Stimulated activated CD8-positive, alpha-beta memory T cell treated with anti-CD3 and anti-CD28 coated beads, Interleukin-15, amount 100 ng/mL, for 24 hours (primary cell): ENCODE data around the gene PDGFB.

ENCODE experiments used
- DNase-seq: peaks from one replicate; pipeline ENCODE4 v3.0.0-alpha.2; 2020; ENCODE audit warnings: low read depth

Gene PDGFB

DNA sequence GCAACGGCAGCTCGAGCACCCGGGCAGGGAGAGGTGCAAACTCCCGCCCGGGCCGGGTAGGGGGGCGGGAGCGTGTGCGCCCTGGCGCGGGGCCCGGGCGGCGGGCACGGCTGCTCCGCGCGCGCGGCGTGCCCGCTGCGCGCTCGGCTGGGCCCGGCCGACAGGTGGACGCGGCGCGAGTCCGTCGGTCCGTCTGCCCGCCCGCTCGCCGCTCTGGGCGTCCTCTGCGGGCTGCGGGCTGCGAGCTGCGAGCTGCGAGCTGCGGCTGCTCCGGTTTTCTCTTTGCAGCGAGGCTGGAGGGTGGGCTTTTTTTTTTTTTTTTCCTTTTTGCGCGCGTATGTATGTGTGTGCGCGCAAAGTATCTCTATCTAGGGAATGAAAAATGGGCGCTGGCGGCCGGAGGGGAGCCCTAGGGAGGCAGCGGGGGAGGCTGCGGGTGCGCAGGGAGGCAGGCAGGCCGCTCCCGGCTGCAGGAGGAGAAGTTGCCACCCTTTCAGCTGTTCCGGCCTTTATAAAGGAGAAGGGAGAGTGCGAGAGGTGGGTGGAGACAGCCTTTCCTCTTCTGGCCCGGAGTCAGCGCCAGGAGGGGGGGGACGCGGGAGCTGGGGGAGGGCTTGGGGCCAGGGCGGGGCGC lies at the start of gene PDGFB:
Gene PDGFB (minus strand): TSS at position 487 of the 634 bp plus-strand sequence. CDS start 1,019 bp downstream, outside the sequence.
- DNase-seq = no peak

DNA sequence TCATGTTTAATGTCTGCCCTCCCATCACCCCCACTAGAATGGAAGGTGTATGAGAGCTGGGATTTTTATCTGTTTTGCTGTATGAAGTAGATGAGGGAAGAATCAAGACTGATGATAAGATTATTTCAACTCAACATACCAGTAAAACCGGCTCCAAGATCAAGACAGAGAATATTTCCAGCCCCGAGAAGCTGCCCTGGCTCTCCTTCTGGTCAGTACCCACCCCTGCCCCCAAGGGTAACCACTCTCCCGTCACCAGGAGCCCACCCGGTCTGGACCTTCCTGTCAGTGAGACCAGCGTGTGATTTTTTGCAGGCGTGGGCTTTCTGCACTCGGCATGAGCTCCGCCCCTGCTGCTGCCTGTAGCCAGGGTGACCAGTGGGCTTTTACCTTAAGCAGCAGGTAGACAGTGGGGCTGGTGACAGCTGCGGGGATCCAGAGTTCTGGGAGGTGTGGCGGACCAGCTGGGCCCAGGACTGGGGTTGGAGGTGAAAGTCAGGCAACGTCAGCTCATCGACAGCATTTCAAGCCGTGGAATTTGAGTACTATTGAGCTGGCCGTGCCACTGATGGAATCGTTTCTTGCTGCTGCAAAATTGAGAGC lies 49.1 kb upstream of the PDGFB start:
- DNase-seq = no peak

DNA sequence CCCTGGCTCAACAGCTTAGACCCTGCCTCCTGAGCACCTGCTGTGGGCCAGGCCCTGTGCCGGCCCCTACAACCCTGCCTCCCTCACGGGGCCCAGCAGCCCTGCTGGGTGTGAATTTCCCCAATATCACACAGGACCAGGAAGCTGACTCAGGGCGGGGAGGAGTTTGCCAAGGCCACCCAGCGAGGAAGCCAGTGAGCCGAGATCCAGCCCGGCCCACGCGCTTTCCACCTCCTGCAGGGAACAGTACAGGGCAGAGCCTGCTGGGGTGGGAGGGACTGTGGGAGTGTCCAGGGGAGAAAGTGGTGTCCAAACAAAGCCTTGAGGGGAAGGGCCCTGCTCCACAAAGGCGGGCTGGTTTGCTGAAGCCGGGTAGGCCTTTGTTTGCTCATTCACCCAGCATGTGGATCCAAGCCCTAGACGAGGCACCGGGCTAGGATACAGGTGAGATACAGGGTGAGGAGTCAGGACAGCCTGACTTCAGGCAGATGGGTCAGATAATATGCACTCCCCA lies 47.8 kb upstream of the PDGFB start:
- DNase-seq = no peak

DNA sequence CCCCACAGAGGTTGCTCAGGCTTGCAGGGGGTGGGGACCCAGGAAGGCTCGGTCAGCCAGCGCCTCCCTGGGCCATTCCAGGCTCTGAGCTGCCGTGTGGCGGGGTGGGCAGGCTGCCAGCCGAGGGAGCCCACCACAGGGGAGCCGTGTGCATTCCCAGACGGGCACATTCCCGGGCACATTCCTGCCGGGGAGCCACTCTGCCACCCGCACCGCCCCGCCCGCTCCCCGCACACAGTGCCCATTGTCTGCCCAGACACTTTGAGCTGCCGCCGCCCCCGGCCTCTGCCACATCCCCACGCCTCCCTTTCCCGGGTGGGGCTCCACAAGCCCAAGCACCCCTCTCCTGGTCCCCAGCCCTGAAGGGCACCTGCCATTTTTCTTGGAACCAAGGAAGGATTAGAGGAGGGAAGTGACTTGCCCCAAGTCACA lies 47.3 kb upstream of the PDGFB start:
- no peak for DNase-seq

DNA sequence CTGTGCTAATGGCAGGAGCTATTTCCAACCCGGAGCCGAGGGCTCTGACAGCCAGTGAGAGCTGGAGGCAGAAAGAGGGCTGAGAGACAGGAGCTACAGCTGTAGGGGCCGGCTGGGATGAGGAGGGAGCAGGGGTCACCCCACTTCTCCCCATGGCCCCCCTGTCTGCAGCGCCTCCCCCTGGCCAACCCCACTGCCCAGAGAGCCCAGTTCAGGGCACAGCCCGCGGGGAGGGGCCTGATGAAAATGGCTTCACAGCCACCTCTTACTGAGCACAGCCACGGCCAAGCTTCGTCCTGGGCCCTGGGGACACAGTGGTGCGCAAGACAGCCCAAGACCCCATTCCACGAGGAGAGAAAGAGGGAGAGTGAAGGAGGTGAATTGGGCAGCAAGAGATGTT lies 46.7 kb upstream of the PDGFB start:
- no peak for DNase-seq

DNA sequence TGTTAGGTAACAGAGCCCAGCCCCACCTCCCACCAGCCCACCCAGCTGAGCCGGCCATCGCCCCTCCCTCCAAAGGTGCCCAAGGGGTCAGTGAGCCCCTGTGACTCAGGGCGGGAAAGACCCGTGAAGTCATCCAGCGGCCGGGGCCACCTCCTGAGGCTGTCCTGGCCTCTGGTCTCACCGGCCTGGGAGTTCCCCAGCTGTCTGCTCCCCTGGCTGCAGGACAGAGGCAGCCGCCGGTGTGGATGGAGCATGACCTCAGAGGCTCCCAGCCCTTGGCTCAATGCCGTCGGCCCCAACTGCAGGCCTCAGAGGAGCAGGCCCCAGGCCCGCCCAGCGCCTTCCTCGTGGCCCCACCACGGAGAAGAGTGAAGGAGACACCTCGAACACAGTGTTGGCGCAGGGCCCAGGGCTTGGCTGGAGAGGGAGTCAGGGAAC lies 46.0 kb upstream of the PDGFB start:
- no peak for DNase-seq

DNA sequence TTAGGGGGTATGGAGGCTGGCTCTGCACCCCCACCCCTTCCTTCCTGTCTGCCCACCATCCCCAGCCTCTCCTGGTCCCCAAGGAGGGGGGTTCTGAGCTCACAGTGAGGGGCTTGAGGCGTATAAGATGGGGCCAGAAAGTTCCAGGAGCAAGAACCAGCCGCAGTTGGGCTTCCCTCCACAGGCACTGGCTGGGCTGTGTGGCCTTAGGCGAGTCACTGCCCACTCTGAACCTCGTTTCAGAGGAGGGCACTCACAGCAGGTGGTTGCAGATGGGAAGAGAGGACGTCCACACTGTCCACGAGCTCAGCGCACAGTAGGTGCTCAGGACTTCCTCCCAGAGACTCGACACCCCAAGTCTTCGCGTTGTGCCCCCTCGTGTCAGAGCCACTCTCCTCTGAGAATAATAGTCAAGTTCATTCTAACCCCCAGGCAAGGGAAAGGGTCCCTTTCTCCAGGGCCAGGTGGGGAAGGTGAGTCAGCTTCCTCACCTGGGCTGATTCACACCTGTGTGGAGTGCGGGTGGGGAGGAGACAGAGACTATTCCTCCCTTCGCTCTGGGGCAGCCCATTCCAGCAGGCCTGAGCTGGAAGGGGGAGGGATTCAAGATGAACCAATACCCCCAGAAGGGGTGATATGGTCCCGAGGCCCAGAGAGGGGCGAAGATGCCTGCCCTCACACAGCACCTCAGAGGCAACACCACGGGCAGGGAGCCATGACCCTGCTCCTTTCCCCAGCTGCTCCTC lies 45.4 kb upstream of the PDGFB start:
- DNase-seq = no peak

DNA sequence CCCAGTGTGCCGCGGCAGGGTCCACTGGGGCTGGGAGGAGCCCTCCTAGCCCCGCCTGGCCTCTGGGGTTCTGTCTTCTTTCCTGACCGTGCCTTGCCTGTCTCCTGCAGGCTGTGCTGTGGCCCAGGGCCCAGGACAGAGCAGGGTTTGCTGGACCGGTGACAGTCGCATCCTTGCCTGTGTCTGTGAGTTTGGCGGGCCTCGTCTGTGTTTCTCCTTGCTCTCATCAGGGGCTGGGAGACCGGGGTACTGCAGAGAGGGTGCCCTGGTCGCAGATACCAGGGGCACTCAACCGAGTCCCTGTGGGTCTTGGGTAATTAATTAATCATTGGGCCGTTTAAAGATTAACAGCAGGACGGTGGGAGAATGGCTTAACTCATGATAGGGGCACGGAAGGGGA lies 44.8 kb upstream of the PDGFB start:
- DNase-seq = no peak

DNA sequence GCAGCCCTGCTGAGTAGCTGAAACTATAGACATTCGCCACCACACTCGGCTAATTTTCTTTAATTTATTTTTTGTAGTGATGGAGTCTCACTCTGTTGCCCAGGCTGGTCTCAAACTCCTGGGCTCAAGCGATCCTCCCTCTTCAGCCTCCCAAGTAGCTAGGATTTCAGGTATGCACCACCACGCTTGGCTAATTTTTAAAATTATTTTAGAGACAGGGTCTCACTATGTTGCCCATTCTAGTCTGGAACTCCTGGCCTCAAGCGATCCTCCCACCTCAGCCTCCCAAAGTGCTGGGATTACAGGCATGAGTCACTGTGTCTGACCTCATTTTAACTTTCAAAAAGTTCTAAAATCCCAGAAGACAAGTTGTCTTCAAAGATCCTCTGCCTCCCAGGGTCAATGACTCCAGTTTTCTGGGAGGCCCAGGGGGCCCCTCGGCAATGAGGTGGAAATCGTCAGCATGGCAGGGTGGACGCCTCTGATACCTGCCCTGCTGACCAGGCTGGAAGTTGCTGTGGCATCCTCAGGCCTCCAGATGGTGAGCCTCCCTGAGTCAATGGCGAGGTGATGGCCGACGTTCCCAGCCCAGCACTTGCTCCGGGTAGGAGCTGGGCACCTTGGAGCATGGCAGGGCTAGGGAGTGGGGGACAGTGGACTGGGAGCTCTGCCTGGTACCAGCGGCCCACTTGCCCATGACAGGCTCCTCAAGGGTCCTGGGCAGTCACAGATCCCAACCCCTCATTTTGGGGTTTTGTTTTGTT lies 43.5 kb upstream of the PDGFB start:
- no peak for DNase-seq

DNA sequence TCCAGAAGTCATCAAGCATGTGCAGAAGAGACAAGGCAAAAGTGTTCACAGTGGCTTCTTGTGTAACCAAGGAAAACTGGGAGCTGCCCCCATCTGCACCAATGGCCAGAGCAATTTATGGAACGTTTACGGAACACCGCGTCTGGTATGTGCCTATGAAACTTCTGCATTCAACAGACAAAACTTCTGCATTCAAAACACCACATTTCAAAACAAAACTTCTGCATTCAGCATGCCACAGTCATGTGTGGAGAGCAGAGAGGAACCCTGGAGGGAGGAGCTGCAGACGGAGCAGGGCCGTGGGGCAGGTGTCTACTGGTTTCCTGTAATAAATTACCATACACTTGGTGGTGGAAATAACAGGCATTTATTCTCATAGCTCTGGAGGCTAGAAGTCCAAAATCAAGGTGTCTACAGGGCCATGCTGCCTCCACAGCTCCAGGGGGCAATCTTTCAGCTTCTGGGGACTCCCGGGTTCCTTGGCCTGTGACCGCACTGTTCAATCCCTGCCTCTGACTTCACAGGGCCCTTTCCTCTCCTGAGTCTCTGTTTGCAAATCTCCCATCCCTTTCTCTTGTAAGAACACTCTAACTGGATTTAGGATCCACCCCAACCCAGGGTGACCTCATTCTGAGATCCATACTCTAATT lies 42.4 kb upstream of the PDGFB start:
- no peak for DNase-seq

DNA sequence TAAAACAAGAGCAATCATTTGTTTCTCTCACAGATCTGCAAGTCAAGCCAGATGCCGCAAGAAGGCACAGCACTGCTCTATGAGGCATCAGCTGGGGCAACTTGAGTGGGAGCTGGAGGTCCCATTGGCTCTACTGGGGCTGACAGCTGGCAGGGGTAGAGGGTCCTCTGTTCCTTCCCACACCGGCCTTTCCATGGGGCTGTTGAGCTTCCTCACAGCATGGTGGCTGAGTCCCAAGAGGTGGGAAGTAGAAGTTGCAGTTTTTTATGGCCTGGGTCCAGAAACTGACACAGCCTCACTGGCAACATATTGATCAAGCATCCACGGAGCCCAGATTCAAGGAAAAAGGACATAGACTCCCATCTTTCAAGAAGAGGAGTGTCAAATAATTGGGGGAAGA lies 40.2 kb upstream of the PDGFB start:
- no peak for DNase-seq

DNA sequence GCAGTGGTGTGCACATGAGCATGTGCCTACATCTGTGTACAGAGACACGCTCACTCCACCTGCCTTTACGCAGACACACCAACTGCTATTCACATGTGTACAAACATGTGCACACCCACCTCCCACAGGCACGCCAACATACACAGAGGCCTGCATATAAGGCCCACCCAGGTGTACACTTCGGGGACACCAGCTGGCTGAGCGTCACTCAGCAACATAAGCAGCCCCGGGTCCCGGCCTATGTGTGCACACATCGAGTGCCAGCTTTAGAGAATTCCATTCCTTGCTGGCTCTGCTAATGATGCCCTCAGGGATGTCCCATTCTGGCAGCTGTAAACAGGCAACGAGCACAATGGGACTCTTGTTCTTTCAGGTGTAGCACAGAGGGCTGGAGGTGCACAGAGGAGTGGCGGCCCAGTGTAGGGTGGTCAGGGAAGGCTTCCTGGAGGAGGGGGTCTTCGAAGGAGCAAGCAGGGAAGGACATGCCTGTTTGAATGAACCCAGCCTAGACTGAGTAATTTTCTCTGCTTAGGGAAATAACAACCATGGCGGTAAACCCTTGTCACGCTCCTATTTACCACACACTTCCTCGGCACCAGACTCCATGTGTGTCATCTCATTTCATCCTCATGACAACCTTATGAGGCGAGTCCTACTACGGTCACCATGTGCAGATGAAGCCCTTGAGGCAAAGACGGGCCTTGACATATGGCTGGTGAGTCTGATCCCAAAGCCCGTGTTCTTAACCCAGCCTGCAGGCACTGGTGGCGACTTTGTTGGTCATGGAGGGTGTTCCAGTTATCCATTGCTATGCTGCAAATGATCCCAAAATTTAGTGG lies 39.6 kb upstream of the PDGFB start:
- DNase-seq = no peak

DNA sequence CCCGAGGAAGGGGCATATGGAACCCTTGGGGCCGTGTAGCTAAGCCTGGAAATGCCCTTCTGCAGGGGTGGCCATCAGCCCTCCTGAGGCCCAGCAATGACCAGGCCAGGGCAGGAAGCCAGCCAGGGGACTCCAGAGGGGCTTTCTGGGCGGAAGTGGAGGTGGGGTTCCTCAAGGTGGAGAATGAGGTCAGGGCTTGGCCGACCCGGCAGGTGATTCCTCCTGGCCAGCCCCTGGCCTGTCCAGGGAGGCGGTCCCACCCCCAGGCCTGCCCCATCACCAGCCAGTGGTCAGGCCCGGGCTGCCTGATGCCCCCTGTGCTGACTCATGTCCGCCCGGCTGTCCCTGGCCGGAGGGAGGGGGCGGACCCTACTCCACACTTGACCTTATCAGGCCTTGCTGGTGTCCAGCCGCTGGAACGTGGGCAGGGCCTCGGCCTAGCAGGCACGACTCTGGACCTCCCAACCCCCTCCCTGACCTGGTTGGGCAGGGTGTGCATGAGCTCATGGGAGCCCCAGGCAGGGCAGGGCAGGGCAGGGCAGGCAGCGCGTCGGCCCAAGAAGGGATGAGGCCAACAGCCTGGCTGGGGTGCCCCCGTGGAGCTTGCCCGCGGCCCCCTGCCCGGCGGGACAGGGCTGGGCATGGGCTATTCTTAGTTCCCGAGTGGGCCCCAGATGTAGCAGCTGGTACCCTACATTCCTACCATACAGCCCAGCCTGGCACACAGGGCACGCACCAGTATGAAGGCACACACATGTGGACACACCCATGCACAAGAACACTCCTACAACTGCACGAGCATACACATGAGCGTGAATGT lies 38.8 kb upstream of the PDGFB start:
- no peak for DNase-seq

DNA sequence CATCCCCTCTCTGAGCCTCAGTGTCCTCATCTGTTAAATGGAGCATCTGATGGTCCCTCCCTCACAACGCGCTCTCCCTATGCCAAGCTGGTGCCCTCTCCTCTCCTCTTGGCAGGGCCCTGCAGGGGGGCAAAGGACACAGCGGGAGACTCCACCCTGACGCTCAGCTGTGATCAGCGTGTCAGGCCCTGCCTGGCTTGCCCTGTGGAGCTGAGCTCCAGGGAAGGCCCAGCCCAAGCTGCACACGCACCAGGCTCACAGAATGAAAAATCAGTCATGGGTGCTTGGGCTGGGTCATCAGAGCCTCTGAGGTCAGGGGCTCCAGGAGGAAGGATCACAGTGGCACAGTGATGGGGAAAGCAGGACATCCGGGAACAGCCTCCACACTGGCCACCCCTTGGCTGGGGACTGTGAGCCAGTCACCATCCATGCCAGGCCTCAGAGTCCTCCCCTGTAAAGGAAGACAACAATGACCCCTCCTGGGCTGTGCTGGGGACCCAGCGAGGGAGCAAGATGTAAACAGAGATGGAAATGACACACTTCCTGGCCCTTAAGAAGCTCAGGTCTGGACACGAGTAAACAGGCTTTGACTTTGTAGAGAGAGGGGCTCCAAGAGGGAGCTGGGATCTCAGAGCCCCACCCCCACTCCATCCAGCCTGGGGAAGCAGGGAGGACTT lies 38.0 kb upstream of the PDGFB start:
- no peak for DNase-seq

DNA sequence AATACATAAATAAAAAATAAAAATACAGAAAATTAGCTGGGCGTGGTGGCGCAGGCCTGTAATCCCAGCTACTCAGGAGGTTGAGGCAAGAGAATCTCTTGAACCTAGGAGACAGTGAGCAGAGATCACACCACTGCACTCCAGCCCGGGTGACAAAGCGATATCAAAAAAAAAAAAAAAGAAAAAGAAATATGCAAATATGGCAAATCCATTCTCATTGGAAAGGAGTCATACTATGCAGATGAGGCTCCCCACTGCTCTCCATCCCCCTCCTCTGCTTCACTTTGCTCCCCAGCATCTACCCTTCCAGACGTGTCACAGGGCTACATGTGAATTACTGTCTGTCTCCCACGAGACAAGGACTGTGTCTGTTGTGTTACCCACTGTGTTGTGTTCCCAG lies 36.3 kb upstream of the PDGFB start:
- no peak for DNase-seq

DNA sequence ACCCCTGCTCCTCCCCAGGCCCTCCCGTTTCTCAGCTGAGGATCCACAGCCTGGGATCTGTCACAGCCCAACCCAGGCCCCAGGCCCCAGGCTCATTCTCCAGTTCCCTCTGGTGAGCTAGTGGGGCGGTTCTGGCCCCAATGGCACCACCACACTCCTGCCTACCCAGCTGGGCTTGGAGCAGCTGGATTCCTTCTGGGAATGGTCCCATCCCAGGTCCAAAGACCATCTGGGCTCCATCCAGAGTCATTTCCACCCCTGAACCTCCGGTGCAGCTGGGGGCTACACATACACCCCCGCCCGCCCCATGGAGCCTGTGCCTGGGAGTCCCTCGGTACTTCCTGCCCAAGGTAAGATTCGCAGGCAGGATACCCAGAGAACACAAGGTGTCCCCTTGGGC lies 35.5 kb upstream of the PDGFB start:
- no peak for DNase-seq

DNA sequence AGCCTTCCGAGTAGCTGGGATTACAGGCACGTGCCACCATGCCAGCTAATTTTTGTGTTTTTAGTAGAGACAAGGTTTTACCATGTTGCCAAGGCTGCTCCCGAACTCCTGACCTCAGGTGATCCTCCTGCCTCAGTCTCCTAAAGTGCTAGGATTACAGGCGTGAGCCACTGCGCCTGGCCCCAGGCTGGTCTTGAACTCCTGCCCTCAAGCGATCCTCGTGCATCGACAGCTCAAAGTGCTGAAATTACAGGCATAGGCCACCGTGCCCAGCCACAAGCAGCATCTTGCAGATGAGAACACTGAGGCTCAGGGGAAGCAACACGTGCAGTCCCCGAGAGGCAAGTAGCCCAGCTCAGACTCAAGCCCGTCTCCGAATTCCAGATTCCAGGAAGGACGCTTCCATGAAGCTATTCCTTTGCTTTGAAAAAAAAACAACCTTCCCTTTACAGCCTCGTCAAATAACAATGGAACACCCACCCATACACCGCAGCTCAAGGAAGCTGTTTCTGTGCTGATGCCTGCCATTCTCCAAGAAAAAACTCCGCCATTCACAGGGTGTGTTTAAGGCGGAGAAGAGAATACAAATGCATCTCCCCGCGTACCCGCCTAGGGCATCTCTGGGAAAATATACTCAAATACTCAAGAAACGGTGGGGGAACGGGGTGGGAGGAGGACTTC lies 34.5 kb upstream of the PDGFB start:
- DNase-seq = no peak

DNA sequence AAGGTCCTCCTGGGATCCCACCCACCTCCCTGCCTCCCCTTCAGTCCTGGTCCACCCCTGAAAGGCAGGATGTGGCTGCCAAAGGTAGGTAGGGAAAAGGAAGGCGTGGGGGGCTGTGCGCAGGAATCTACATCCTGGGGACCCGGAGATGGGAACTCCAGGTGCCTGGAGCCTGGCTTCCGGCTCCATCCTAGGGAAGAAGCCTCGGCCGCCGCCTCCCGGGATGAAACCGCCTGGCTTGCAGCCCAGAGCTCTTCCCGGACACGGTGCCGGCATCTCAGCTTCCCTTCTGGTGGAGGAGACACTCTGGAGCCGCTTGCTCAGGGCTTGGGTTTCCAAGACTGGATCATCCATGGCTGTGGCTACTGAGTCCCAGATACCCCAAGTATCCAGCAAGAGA lies 33.3 kb upstream of the PDGFB start:
- DNase-seq = no peak

DNA sequence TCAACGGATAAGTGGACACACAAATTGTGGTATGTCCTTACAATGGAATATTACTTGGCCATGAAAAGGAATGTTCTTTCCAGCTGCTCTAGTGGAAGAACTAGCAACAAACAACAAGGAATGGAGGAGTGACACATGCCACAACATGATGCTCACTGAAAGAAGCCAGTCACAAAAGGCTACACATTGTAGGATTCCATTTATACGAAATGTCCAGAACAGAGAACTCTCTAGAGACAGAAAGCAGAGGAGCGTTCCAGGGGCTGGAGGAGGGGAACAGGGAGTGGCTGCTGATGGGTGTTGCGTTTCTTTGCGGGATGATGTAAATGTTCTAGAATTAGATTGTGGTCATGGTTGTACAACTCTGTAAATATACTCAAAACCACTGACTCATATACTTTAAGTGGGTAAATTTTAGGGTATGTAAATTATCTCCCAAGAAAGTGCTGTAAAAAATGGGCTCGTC lies 32.4 kb upstream of the PDGFB start:
- no peak for DNase-seq
